ENCODE measurements around the gene IMPACT. TPM values are rescaled to one million over a fixed set of nuclear protein-coding genes. Genes with fewer than 3 reads are reported as not detected.

Gene IMPACT
- total and polyA plus RNA-seq, 4 donors: 8.3 to 13.6 (median 11.4) TPM

DNA sequence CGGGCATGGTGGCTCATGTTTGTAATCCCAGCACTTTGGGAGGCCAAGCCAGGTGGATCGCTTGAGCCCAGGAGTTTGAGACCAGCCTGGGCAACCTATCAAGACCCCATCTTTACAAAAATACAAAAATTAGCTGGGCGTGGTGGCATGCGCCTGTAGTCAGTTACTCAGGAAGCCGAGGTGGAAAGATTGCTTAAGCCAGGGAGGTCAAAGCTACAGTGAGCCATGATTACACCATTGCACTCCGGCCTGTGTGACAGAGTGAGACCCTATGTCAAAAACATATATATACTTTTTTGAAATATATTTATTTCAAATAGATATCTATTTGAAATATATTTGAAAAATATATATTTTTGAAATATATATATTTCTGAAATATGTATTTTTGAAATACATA, 39.8 kb upstream of the IMPACT start (continued):
- TF ChIP-seq, protein P1, sequence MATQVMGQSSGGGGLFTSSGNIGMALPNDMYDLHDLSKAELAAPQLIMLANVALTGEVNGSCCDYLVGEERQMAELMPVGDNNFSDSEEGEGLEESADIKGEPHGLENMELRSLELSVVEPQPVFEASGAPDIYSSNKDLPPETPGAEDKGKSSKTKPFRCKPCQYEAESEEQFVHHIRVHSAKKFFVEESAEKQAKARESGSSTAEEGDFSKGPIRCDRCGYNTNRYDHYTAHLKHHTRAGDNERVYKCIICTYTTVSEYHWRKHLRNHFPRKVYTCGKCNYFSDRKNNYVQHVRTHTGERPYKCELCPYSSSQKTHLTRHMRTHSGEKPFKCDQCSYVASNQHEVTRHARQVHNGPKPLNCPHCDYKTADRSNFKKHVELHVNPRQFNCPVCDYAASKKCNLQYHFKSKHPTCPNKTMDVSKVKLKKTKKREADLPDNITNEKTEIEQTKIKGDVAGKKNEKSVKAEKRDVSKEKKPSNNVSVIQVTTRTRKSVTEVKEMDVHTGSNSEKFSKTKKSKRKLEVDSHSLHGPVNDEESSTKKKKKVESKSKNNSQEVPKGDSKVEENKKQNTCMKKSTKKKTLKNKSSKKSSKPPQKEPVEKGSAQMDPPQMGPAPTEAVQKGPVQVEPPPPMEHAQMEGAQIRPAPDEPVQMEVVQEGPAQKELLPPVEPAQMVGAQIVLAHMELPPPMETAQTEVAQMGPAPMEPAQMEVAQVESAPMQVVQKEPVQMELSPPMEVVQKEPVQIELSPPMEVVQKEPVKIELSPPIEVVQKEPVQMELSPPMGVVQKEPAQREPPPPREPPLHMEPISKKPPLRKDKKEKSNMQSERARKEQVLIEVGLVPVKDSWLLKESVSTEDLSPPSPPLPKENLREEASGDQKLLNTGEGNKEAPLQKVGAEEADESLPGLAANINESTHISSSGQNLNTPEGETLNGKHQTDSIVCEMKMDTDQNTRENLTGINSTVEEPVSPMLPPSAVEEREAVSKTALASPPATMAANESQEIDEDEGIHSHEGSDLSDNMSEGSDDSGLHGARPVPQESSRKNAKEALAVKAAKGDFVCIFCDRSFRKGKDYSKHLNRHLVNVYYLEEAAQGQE (IDR thresholded peaks at IDR 0.05): no peak
- TF ChIP-seq JUND (IDR thresholded peaks at IDR 0.05): no peak
- TF ChIP-seq RAD21 (IDR thresholded peaks at IDR 0.05): no peak
- TF ChIP-seq NR2F2 (IDR thresholded peaks at IDR 0.05): no peak
- no peak for TF ChIP-seq HNF4G (IDR thresholded peaks at IDR 0.05)
- TF ChIP-seq RXRA (IDR thresholded peaks at IDR 0.05): no peak

DNA sequence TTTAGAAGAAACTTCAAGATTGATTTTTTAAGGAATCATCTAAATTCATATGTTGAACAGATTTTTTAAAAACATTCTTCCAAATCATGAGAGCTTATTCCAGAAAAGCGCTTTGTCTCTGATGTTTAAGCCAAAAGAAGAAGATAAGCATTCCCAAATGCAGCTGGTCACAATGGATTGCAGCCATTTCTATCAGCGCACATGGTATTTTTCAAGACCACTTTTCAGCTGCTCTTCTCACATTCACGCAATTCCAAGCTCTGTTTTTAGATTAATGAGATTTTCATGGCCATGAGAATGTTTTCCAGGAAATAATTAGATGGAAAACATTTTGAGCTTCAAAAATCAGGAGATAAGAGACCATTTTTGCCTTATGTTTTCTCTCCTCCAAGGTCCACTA, 37.5 kb upstream of the IMPACT start:
- Histone ChIP-seq H3K9ac (ENCODE audit: low read depth in 1 of 2, low read length in 2 of 2) (no peak overlapping the region), H3K36me3 (ENCODE audit: control insufficient read depth in 4 of 4, insufficient read depth in 3 of 4, low read depth in 1 of 4, low read length in 3 of 4) (no peaks in the 10 kb centered on the region), H3K4me1 (ENCODE audit: control insufficient read depth in 4 of 4, insufficient read depth in 4 of 4, low read length in 3 of 4) (no peaks in the 10 kb centered on the region), H3K9me3 (ENCODE audit: control insufficient read depth in 4 of 4, low read length in 3 of 4) (no peaks in the 10 kb centered on the region), H3K27ac (ENCODE audit: low read depth in 1 of 2, low read length in 2 of 2) (no peak overlapping the region), H3K27me3 (ENCODE audit: control insufficient read depth in 4 of 4, insufficient read depth in 4 of 4, low read length in 3 of 4) (peaks cover 0 to 4% (median 0%) of the 10 kb centered on the region in 4 donors), H3K4me3 (ENCODE audit: low read depth in 1 of 3, low read length in 3 of 3) (no peak overlapping the region)
- TF ChIP-seq HNF4A (conservative IDR thresholded peaks at IDR 0.05) (no peak), NR2F2 (IDR thresholded peaks at IDR 0.05) (peak; percentile 21)
- WGBS: 84% methylated on average over 3 of the region's 3 CpGs
- DNase-seq (ENCODE audit: low spot score): no peak

DNA sequence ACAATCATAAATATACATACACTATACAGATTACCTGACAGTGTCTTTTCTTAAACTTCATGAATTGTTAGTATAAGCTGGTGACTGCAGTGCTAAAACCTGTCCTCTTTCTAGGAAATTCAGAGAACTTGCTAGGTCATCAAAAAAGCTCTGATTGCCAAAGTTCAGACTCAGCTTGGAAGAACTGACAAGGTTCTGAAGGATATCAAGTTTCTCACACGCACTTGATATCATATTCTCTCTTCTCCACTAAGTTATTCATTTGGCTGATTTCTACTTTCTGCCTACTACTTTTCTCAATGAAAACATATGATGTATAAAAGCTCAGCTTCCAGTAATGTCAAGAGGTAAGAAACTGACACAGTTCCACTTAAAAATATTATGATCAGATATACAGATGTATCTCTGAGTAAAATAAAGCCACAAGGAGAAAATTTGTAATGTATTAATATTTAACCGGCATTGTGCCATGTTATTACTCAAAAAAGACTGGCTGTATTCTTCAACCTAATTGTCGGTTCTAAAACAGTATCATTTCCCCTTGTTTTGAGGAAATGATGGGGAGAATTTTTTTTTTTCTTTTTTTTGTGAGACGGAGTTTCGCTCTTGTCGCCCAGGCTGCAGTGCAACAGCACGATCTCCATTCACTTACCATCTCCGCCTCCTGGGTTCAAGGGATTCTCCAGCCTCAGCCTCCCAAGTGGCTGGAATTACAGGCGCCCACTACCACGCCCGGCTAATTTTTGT, 31.2 kb upstream of the IMPACT start:
- Histone ChIP-seq H3K9ac (ENCODE audit: low read depth in 1 of 2, low read length in 2 of 2) (no peak overlapping the region), H3K4me1 (ENCODE audit: control insufficient read depth in 4 of 4, insufficient read depth in 4 of 4, low read length in 3 of 4) (peaks cover 1 to 13% (median 9%) of the 10 kb centered on the region in 4 donors), H3K36me3 (ENCODE audit: control insufficient read depth in 4 of 4, insufficient read depth in 3 of 4, low read depth in 1 of 4, low read length in 3 of 4) (no peaks in the 10 kb centered on the region), H3K9me3 (ENCODE audit: control insufficient read depth in 4 of 4, low read length in 3 of 4) (no peaks in the 10 kb centered on the region), H3K27me3 (ENCODE audit: control insufficient read depth in 4 of 4, insufficient read depth in 4 of 4, low read length in 3 of 4) (no peaks in the 10 kb centered on the region), H3K27ac (ENCODE audit: low read depth in 1 of 2, low read length in 2 of 2) (no peak overlapping the region), H3K4me3 (ENCODE audit: low read depth in 1 of 3, low read length in 3 of 3) (no peak overlapping the region)
- no peak for DNase-seq (ENCODE audit: low spot score)
- WGBS: 76% methylated on average over 11 of the region's 11 CpGs
- TF ChIP-seq, protein P2, sequence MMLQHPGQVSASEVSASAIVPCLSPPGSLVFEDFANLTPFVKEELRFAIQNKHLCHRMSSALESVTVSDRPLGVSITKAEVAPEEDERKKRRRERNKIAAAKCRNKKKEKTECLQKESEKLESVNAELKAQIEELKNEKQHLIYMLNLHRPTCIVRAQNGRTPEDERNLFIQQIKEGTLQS (IDR thresholded peaks at IDR 0.05): no peak
- TF ChIP-seq SP1 (IDR thresholded peaks at IDR 0.05) (no peak), TAF1 (conservative IDR thresholded peaks at IDR 0.05) (no peak), JUND (IDR thresholded peaks at IDR 0.05) (no peak), RAD21 (IDR thresholded peaks at IDR 0.05) (no peak), HNF4G (IDR thresholded peaks at IDR 0.05) (no peak), HNF4A (conservative IDR thresholded peaks at IDR 0.05) (no peak), FOXA2 (IDR thresholded peaks at IDR 0.05) (no peak), GABPA (IDR thresholded peaks at IDR 0.05 in 1 of 2, conservative IDR thresholded peaks at IDR 0.05 in 1 of 2) (no peak), FOXA1 (IDR thresholded peaks at IDR 0.05) (no peak), NR2F2 (IDR thresholded peaks at IDR 0.05) (no peak), EGR1 (IDR thresholded peaks at IDR 0.05; ENCODE audit: low read depth in 2 of 2) (no peak), YY1 (IDR thresholded peaks at IDR 0.05) (no peak), RXRA (IDR thresholded peaks at IDR 0.05) (no peak)
- TF ChIP-seq, protein P3, sequence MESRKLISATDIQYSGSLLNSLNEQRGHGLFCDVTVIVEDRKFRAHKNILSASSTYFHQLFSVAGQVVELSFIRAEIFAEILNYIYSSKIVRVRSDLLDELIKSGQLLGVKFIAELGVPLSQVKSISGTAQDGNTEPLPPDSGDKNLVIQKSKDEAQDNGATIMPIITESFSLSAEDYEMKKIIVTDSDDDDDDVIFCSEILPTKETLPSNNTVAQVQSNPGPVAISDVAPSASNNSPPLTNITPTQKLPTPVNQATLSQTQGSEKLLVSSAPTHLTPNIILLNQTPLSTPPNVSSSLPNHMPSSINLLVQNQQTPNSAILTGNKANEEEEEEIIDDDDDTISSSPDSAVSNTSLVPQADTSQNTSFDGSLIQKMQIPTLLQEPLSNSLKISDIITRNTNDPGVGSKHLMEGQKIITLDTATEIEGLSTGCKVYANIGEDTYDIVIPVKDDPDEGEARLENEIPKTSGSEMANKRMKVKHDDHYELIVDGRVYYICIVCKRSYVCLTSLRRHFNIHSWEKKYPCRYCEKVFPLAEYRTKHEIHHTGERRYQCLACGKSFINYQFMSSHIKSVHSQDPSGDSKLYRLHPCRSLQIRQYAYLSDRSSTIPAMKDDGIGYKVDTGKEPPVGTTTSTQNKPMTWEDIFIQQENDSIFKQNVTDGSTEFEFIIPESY (IDR thresholded peaks at IDR 0.05): no peak
- TF ChIP-seq, protein P4, sequence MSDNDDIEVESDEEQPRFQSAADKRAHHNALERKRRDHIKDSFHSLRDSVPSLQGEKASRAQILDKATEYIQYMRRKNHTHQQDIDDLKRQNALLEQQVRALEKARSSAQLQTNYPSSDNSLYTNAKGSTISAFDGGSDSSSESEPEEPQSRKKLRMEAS (IDR thresholded peaks at IDR 0.05): no peak
- TF ChIP-seq, protein P5, sequence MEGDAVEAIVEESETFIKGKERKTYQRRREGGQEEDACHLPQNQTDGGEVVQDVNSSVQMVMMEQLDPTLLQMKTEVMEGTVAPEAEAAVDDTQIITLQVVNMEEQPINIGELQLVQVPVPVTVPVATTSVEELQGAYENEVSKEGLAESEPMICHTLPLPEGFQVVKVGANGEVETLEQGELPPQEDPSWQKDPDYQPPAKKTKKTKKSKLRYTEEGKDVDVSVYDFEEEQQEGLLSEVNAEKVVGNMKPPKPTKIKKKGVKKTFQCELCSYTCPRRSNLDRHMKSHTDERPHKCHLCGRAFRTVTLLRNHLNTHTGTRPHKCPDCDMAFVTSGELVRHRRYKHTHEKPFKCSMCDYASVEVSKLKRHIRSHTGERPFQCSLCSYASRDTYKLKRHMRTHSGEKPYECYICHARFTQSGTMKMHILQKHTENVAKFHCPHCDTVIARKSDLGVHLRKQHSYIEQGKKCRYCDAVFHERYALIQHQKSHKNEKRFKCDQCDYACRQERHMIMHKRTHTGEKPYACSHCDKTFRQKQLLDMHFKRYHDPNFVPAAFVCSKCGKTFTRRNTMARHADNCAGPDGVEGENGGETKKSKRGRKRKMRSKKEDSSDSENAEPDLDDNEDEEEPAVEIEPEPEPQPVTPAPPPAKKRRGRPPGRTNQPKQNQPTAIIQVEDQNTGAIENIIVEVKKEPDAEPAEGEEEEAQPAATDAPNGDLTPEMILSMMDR (IDR thresholded peaks at IDR 0.05; ENCODE audit: low read depth, low read length, missing input control): no peak
- TF ChIP-seq, protein P1 (IDR thresholded peaks at IDR 0.05): no peak
